Endothelial cell of umbilical vein (primary cell): Measurements from ENCODE around the gene ADAP1.

Experiments
- CTCF ChIP-seq, 2 donors: IDR thresholded peaks; 1 replicate in 1 of 2; 2 replicates in 1 of 2; pipeline ENCODE4 v1.5.1; 2011; ENCODE audit warnings: low read length in 2 of 2, mild to moderate bottlenecking in 2 of 2, moderate library complexity in 2 of 2, control low read depth in 1 of 2, inconsistent platforms in 1 of 2, low read depth in 1 of 2; ENCODE audit not compliant: insufficient read depth in 1 of 2; ENCODE audit errors: extremely low read depth in 1 of 2
- EZH2 ChIP-seq: IDR thresholded peaks from 2 replicates; pipeline ENCODE4 v1.6.1; 2012; ENCODE audit warnings: borderline replicate concordance, low read depth, mild to moderate bottlenecking, moderate library complexity, low read length, inconsistent platforms; ENCODE audit not compliant: severe bottlenecking
- FOS ChIP-seq: IDR thresholded peaks from 2 replicates; pipeline ENCODE4 v1.6.1; 2011; ENCODE audit warnings: mild to moderate bottlenecking, low read length, moderate library complexity, borderline replicate concordance; ENCODE audit not compliant: insufficient read depth
- GATA2 ChIP-seq: IDR thresholded peaks from 2 replicates; pipeline ENCODE4 v1.7.0; 2011; ENCODE audit warnings: low read depth, mild to moderate bottlenecking, moderate library complexity, mixed read lengths, low read length; ENCODE audit not compliant: insufficient read length, insufficient read depth
- JUN ChIP-seq: IDR thresholded peaks from 2 replicates; pipeline ENCODE4 v1.6.1; 2011; ENCODE audit warnings: borderline replicate concordance, low read depth; ENCODE audit not compliant: insufficient read length, insufficient read depth
- MYC ChIP-seq: IDR thresholded peaks from one replicate; pipeline ENCODE4 v1.6.1; 2011; ENCODE audit warnings: mild to moderate bottlenecking, low read depth, low read length
- POLR2A ChIP-seq: IDR thresholded peaks from 2 replicates; pipeline ENCODE4 v1.6.1; 2012; ENCODE audit warnings: low read depth, mild to moderate bottlenecking, control low read depth, low read length
- POLR2AphosphoS5 ChIP-seq: IDR thresholded peaks from 2 replicates; pipeline ENCODE4 v1.6.1; 2012; ENCODE audit warnings: low read depth, mild to moderate bottlenecking, control low read depth, low read length, moderate library complexity; ENCODE audit not compliant: insufficient read depth
- TF ChIP-seq, protein P1 (sequence below): IDR thresholded peaks from 2 replicates; pipeline ENCODE4 v1.6.1; 2011; ENCODE audit not compliant: insufficient read depth, insufficient read length

DNA sequence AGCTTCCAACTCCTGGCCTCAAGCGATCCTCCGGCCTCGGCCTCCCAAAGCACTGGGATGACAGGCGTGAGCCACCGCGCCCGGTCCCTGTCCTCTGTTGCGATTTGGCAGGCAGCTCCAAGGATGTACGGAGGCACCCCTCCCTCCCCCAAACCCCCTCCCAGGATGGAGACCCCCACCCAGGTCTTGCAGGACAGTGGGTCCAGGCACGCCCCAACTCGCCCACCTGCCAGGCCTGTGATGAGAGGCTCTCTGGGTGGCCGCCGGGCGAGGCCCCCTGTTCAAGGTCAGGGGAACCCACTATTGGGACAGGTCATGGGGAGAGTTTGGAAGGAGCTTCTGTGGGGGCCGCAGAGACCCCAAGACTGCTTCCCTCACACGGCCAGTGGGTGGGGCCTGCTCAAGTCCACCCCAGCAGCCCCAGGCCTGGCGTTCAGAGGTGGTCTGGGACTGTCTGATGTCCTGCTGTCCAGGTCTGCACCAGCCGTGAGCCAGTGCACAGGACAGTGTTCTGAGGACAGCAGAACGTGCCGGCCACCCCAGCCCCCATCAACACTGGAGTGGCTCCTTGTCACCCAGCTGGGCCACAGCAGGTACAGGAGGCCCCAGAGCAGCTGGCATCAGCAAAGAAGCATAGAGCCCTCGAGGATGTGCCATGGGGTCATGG lies 2.5 kb downstream of the ADAP1 start:
- TF ChIP-seq CTCF (IDR thresholded peaks at IDR 0.05; ENCODE audit: extremely low read depth in 1 of 2, insufficient read depth in 1 of 2, low read depth in 1 of 2, low read length in 2 of 2) (no peak), POLR2AphosphoS5 (no peak), EZH2 (no peak), POLR2A (no peak), FOS (no peak), JUN (no peak), MYC (no peak), GATA2 (no peak)
- TF ChIP-seq, protein P1, sequence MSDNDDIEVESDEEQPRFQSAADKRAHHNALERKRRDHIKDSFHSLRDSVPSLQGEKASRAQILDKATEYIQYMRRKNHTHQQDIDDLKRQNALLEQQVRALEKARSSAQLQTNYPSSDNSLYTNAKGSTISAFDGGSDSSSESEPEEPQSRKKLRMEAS: no peak
